Activated CD4-positive, alpha-beta T cell treated with anti-CD3 and anti-CD28 coated beads, Interleukin-2, amount 50 U/mL, for 48 hours (primary cell): Measurements from ENCODE around the gene OR13A1.
"Not testable (repeated sequence)": the region's sequence is repeated elsewhere in the genome, so short reads cannot be mapped to it uniquely, and the experiment has no call there.

Source experiments
- DNase-seq, 2 experiments: peaks; one replicate each; pipeline ENCODE4 v3.0.0-alpha.2; 2020

OR13A1 gene

GRCh38 chr10:45315508-45315907, at the start of gene OR13A1:
OR13A1 (minus strand) TSS chr10:45315608; CDS start chr10:45304422, 11,186 bp downstream.
- no peak for DNase-seq

- DNase-seq = not testable (repeated sequence)
Measured at GRCh38 chr10:45361983-45362799, 46.8 kb upstream of the OR13A1 start.

GRCh38 chr10:45358961-45359360, 43.6 kb upstream of the OR13A1 start:
- not testable (repeated sequence) for DNase-seq

- DNase-seq = no peak
Measured at GRCh38 chr10:45355494-45355893, 40.1 kb upstream of the OR13A1 start.

GRCh38 chr10:45354261-45354660, 38.9 kb upstream of the OR13A1 start:
- DNase-seq = no peak

GRCh38 chr10:45353186-45353585, 37.8 kb upstream of the OR13A1 start:
- DNase-seq = peak in 1 of 2 experiments; percentile 24

- DNase-seq = not testable (repeated sequence)
Measured at GRCh38 chr10:45348196-45348765, 32.9 kb upstream of the OR13A1 start.

GRCh38 chr10:45347464-45347863, 32.1 kb upstream of the OR13A1 start:
- DNase-seq = not testable (repeated sequence)

GRCh38 chr10:45346652-45347335, 31.4 kb upstream of the OR13A1 start:
- DNase-seq = not testable (repeated sequence)

- not testable (repeated sequence) for DNase-seq
Measured at GRCh38 chr10:45340420-45340819, 25.0 kb upstream of the OR13A1 start.

- DNase-seq = no peak
Measured at GRCh38 chr10:45339894-45340293, 24.5 kb upstream of the OR13A1 start.

GRCh38 chr10:45331824-45332223, 16.4 kb upstream of the OR13A1 start:
- DNase-seq = not testable (repeated sequence)

GRCh38 chr10:45326864-45327263, 11.5 kb upstream of the OR13A1 start:
- DNase-seq = not testable (repeated sequence)

GRCh38 chr10:45325116-45325515, 9.7 kb upstream of the OR13A1 start:
- DNase-seq = no peak

- DNase-seq = no peak
Measured at GRCh38 chr10:45319702-45320101, 4.3 kb upstream of the OR13A1 start.

GRCh38 chr10:45313264-45313873, 2.0 kb downstream of the OR13A1 start:
- DNase-seq = no peak

GRCh38 chr10:45308707-45309106, 6.7 kb downstream of the OR13A1 start:
- no peak for DNase-seq

- no peak for DNase-seq
Measured at GRCh38 chr10:45302573-45302972, 12.8 kb downstream of the OR13A1 start.

- not testable (repeated sequence) for DNase-seq
Measured at GRCh38 chr10:45298341-45298955, 17.0 kb downstream of the OR13A1 start.

- DNase-seq = no peak
Measured at GRCh38 chr10:45294681-45295080, 20.7 kb downstream of the OR13A1 start.

- DNase-seq = no peak
Measured at GRCh38 chr10:45286980-45287379, 28.4 kb downstream of the OR13A1 start.

- DNase-seq = no peak
Measured at GRCh38 chr10:45282061-45282460, 33.3 kb downstream of the OR13A1 start.
